ENCODE results near the gene TMTC2.

The TMTC2 gene

GRCh38 chr12:82972624-82973023 lies 285.9 kb downstream of the TMTC2 start:
- TF ChIP-seq, protein P1, sequence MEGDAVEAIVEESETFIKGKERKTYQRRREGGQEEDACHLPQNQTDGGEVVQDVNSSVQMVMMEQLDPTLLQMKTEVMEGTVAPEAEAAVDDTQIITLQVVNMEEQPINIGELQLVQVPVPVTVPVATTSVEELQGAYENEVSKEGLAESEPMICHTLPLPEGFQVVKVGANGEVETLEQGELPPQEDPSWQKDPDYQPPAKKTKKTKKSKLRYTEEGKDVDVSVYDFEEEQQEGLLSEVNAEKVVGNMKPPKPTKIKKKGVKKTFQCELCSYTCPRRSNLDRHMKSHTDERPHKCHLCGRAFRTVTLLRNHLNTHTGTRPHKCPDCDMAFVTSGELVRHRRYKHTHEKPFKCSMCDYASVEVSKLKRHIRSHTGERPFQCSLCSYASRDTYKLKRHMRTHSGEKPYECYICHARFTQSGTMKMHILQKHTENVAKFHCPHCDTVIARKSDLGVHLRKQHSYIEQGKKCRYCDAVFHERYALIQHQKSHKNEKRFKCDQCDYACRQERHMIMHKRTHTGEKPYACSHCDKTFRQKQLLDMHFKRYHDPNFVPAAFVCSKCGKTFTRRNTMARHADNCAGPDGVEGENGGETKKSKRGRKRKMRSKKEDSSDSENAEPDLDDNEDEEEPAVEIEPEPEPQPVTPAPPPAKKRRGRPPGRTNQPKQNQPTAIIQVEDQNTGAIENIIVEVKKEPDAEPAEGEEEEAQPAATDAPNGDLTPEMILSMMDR (conservative IDR thresholded peaks at IDR 0.05; ENCODE audit: low read depth, low read length): no peak
- no peak for DNase-seq (ENCODE audit: low read depth)
- no peak overlapping the region for H3K4me3 ChIP-seq (ENCODE audit: low read length)

DNA sequence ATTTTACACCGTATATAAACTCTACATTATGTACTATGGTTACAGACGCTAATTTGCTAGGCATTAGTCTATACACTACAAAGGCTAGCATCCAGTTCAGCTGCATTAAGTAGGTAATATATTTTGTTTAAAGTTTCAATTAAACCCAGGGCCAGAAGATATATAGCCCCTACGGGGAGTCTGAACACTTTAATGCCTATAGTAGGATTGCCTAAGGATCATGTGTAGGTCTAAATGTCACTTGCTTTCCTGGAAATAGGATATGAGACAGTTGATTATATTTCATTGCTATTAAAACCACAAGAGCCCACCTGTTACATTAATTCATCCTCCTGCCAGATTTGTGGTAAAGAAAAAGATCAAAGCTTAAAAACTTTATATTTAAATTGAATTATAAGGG lies 286.9 kb downstream of the TMTC2 start:
- no peak overlapping the region for H3K4me3 ChIP-seq (ENCODE audit: low read length)
- no peak for DNase-seq (ENCODE audit: low read depth)
- TF ChIP-seq, protein P1 (conservative IDR thresholded peaks at IDR 0.05; ENCODE audit: low read depth, low read length): no peak

DNA sequence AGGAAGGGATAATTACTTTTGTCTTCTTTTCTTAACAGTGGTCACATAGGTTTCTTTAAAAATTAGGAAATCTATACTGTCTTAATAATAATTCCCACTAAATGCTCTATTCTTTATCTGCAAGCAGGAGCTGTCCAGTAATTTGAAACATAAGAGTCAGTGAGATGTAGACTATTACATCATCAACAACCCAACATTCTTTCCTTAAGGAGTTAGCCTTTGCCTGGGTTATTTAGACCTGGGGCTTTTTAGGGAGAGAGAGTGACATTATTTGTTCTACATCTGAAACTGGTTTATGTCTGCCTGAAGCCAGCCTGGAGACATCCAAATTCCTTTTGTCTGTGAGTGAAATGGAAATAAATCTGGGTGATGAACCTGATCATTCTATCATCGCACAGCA lies 294.4 kb downstream of the TMTC2 start:
- TF ChIP-seq, protein P1 (conservative IDR thresholded peaks at IDR 0.05; ENCODE audit: low read depth, low read length): no peak
- DNase-seq (ENCODE audit: low read depth): no peak
- H3K4me3 ChIP-seq (ENCODE audit: low read length): no peak overlapping the region

- TF ChIP-seq, protein P1 (conservative IDR thresholded peaks at IDR 0.05; ENCODE audit: low read depth, low read length): no peak
- no peak overlapping the region for H3K4me3 ChIP-seq (ENCODE audit: low read length)
- DNase-seq (ENCODE audit: low read depth): no peak
Observed at GRCh38 chr12:82994117-82994516, 307.4 kb downstream of the TMTC2 start.

- TF ChIP-seq, protein P1 (conservative IDR thresholded peaks at IDR 0.05; ENCODE audit: low read depth, low read length): no peak
- DNase-seq (ENCODE audit: low read depth): no peak
- H3K4me3 ChIP-seq (ENCODE audit: low read length): no peak overlapping the region
Observed at GRCh38 chr12:82996168-82996812, 309.6 kb downstream of the TMTC2 start.

DNA sequence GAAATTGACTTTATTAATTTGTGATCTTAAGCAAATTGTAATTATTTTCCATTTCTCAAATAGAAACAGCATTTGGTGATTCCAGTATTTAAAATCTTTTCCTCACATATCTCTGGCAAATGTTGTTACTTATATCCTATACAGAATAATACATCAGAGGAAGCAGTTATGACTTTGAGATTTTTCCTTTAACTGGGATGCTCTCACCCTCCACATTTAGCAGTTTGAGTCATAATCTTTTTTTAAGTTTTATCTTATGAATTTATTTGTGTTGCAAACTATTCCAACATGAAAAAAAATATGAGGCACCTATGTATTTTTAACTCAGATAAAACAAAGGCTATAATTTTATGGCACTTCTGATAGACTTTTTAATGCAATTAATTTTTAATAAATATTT lies 311.8 kb downstream of the TMTC2 start:
- H3K4me3 ChIP-seq (ENCODE audit: low read length): no peak overlapping the region
- TF ChIP-seq, protein P1 (conservative IDR thresholded peaks at IDR 0.05; ENCODE audit: low read depth, low read length): no peak
- DNase-seq (ENCODE audit: low read depth): no peak

- DNase-seq (ENCODE audit: low read depth): no peak
- TF ChIP-seq, protein P1 (conservative IDR thresholded peaks at IDR 0.05; ENCODE audit: low read depth, low read length): no peak
- no peak overlapping the region for H3K4me3 ChIP-seq (ENCODE audit: low read length)
Observed at GRCh38 chr12:83003026-83003425, 316.3 kb downstream of the TMTC2 start.

Data from retinal pigment epithelial cell (primary cell).